GM21526 (cell line): ENCODE measurements around the gene MED7.
A peak's percentile ranks its signal among the peaks of the same experiment; 100 is the strongest.

Experiments
- ATAC-seq: cut with Tn5 transposase; IDR thresholded peaks from one replicate; pipeline ENCODE4 v1.9.1; 2021; ENCODE audit warnings: moderate library complexity; ENCODE audit not compliant: unreplicated experiment, low FRiP score

MED7 gene

GRCh38 chr5:157164521-157164920 is 21.9 kb upstream of the MED7 start:
- ATAC-seq: no peak

DNA sequence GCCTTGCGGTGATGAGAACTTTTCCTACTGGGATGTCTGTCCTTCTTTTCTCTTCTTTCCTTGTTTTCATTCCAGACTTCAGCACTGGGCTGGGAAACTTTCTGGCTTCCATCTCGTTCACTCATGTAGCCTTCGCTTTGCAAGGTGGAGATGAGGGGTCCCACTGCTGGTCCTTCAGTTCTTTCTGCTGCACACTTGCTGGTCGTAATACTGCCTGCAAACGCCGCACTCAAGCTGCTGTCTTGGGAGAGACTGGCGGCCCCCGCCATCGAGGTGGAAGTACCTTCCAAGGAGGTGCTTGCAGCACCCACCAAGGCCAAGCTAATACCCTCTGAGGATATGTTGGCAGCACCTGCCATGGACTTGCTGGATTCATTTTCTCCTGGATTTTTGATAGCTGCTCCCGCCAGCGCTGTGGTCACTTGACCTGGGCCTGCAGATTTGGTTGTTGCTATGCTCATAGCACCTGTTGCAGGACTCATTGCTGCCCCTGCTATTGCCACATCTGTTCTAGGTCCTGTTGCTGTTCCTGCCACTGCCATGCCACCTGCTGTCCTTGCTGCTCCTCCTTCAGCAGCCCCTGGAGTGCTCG is 20.4 kb upstream of the MED7 start:
- ATAC-seq: no peak

DNA sequence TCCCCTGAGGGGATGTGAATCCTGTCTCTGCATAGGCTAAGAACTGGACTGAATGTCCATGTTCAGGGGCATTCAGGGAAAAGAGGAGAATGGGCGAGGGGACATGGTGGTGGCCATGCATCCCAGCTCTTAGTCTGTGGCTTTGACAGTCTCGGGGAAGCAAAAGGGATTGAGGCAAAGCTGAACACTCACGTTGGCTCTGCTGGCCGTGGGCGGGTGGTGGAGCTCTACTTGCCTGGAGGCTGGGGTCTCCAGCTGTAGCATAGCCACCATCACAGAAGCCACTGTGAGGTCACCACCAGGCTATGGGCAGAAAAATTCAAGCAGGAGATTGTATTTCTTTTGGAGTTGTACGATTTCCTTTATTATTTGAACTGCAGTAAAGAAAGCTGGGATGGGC is 19.3 kb upstream of the MED7 start:
- ATAC-seq: no peak

- no peak for ATAC-seq
Measured at GRCh38 chr5:157160001-157160400, 17.3 kb upstream of the MED7 start.

- no peak for ATAC-seq
Measured at GRCh38 chr5:157159209-157159751, 16.6 kb upstream of the MED7 start.

GRCh38 chr5:157157293-157157891 is 14.7 kb upstream of the MED7 start:
- no peak for ATAC-seq

- no peak for ATAC-seq
Measured at GRCh38 chr5:157155297-157155696, 12.6 kb upstream of the MED7 start.

DNA sequence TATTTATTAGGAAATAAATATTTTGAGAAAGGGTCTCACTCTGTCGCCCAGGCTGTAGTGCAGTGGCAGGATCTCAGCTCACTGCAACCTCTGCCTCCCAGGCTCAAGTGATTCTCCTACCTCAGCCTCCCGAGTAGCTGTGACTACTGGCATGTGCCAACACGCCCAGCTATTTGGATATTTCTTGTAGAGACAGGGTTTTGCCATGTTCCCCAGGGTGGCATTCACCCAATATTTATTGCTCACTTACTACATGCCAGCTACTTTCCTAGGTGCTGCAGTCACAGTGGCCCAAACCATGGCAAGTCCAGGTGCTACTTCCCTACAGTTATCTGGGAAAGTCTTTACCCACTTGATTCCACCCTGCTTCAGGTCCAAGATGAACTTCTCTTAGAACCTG is 8.3 kb upstream of the MED7 start:
- ATAC-seq: no peak

DNA sequence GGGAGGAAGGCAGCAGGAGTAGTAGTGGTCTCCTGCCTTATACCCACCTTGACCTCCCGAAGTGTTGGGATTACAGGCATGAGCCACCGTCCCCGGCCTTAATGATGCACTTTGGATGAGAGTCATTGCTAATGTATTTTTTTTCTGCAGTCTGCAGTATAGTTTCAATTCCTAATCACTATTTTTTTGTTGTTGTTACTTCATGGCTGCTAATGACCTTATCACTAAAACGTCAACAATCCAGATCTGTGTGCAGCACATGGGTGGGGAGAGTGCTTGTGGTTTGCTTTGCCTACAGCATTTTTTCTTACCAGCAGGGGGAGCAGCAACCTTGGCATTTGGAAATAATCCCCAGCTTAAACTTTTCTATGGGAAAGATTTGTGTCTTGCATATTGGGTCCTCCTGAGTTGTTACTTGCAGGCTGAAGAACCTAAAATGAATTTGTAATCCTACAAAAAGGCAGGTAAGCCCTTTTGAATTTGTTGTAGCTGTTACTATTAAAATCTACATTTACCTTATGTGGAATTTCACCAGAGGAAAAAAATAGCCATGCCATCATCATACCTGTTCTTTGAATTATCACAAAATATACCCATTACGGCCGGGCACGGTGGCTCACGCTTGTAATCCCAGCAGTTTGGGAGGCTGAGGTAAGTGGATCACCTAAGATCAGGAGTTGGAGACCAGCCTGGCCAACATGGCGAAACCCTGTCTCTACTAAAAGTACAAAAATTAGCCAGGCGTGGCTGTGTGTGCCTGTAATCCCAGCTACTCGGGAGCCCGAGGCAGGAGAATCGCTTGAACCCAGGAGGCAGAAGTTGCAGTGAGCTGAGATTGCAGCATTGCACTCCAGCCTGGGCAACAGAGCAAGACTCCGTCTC is 6.3 kb upstream of the MED7 start:
- ATAC-seq: peak; percentile 65

- ATAC-seq: peak; percentile 39
Measured at GRCh38 chr5:157143127-157143971, 684 bp upstream of the MED7 start.

DNA sequence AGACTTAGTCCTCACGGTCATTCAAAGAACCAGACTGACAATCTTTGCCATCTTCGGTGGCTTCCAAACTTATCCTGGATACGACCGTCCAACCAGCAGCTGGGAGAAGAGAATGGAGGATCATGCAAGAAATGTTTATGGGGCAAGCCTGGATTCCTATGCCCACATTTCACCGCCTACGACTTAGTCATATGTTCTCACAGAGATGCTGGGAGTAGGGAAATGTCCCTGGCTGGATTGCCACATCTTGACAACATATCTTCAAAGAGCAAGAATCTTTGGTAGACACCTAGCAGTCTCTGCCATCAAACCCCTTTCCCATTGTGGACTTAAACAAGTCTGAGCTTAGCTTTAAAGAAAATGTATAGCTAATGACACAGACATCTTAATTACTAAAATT is 5.0 kb downstream of the MED7 start:
- no peak for ATAC-seq

DNA sequence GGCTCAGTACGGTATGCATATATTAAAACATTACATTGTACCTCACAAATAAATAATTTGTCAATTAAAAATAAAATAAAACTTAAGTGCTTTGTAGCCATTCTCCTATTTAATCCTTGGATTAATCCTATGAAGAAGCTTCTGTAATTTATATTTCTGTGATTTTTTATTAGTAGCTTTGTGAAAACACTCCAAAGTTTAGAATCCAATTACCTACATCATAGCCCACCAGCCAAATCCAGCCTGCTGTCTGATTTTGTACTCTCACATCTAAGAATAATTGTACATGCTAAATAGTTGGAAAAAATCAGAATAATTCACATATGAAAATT is 10.4 kb downstream of the MED7 start:
- no peak for ATAC-seq

DNA sequence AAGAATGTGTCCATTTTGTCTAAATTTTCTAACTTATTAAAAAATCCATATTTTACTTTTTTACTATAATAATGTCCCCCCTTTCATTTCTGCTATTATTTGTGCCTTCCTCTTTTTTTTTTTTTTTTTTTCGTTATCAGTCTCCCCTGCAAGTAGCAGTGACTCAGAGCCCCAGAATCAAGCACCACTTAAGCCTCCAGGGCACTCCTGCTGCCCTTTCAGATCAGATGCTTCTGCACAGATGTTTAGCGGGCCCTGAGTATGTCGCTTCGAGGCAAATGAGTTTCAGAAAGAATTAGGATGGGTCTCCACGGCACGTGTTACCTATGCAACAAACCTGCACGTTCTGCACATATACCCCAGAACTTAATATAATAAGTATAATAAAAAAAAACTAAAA is 11.7 kb downstream of the MED7 start:
- ATAC-seq: no peak

- no peak for ATAC-seq
Measured at GRCh38 chr5:157121709-157122108, 21.0 kb downstream of the MED7 start.

GRCh38 chr5:157120102-157120501 is 22.6 kb downstream of the MED7 start:
- ATAC-seq: no peak

DNA sequence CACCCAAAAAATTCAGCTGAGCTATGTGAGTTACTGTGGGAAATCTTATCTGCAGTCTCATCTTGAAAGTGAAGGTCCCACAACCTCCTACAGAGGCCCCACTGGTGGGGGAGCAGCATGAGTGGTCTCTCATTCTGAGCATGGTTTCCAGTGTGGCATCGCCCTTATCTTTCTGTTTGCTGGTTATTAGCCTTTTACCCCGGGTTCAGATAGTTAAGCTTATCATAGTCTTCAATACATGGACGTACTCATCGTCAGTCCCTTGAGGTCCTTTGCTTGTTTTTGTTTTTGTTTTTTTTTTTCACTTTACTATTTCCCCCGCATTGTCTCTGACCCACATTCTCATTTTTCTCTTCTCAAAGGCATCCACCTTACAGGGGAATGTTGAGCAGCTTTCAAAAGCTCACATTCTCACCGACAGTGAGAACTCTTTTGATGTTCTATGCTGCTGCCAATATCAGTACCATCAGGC is 26.1 kb downstream of the MED7 start:
- peak; percentile 63 for ATAC-seq

DNA sequence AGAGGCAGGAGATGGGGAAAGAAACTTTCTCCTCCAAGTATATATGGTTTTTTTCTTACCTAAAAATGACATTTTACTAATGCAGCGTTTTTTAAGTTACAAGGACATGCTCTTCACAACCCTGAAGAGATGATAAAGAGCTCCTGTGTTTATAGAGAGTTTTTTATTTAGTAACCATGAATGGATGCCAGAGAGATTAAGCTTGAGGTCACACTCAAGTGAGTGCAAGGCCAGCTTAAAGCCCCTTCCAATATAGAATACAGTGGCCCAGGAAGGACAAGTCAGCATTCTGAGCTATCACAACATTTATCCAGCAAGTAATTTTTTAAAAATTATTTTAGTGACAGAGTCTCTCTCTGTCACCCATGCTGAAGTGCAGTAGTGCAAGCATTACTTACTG is 27.2 kb downstream of the MED7 start:
- ATAC-seq: no peak

GRCh38 chr5:157115012-157115411 is 27.7 kb downstream of the MED7 start:
- ATAC-seq: no peak

DNA sequence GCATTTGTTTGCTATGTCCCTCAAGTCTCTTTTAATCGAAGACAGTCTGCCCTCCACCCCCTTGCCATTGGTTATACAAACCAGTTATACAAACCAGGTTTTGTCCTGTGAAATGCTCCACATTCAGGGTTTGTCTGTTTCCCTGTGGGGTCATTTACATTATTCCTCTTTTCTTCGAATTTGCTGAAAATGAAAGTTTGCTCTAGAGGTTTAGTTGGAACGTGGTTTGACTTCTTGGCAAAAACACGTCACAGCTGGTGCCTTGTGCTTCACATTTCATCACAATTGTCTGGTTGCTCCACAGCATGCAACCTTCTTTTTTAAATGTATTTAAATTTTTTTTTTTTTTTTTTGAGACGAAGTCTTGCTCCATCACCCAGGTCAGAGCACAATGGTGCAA is 29.7 kb downstream of the MED7 start:
- ATAC-seq: no peak

DNA sequence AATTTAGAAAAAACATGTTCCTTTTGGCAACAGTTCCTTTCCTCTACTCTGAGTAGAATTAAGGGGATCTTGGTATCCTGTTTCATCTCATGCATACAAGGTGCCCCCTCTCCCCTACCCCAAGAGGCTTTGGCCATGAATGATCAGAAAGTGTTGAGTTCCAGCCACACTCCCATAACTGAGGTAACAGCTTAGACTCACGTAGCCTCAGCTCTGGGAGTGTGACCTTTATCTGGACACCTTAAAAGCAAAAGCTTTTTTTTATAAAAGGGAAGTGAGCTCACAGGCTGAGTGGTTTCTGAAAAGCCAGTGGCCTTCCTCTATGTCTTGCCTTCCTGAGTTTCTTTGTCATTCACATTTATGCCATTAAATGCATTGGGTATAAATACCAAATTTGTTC is 32.9 kb downstream of the MED7 start:
- ATAC-seq: peak; percentile 78

DNA sequence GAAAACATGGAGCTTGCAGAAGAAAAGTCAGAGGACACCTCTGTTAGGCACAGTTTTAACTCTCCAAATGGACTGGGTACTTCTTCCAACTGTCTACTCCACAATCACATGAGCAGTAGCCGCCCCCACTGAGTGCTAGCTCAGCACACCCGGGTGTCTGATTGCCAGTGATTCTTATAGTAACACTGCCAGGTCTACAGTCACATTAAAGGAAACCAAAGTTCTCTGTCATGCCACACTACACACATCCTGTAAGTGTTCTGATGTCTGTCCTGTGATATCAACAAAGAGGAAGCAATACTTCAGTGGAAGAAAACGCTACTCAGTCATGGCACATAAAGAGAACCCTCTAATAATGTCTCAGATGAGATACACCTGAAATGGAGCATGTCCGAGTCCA is 33.7 kb downstream of the MED7 start, which contains the start of gene HAVCR2:
Gene HAVCR2 (minus strand): TSS at position 69 of the 400 bp plus-strand sequence. CDS start 61 bp downstream, at position 8.
- ATAC-seq: peak; percentile 83
